ENCODE measurements around the gene BCAS1. TPM values are rescaled to one million over a fixed set of nuclear protein-coding genes. Genes with fewer than 3 reads are reported as not detected.

Gene BCAS1
- total and polyA plus RNA-seq, 10 of the 15 experiments (the other 5 are each of a cell fraction or from before 2014, with no cell fraction given) = 0.21 to 1.4 (median 0.55) TPM

DNA sequence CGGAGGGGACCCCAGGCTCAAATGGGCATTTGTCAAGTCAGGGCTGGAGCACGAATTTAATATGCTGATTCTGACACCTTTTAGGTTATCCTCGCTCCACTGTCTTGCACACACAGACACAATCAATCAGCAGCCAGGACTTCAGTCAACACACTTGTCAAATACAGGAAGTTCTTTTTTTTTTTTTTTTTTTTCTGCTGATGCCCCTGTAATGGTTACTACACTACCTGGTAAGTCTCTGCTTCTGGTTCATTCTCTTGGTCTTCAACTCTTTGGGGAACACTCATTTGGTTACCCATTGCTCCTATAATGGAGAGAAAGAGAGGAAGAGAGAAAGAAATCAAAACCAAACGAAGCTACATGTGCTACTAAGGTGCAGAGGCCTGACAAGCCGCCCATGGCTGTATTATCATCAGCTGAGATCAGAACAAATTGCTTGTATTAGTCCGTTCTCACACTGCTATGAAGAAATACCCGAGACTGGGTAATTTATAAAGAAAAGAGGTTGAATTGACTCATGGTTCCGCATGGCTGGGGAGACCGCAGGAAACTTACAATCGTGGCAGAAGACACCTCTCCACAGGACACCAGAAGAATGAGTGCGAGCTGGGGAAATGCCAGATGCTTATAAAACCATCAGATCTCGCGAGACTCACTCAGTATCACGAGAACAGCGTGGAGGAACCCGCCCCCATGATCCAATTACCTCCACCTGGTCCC, 11.8 kb downstream of the BCAS1 start (continued):
- TF ChIP-seq E2F8 (IDR thresholded peaks at IDR 0.05; ENCODE audit: low read depth, partially characterized antibody) (no peak), NFXL1 (IDR thresholded peaks at IDR 0.05; ENCODE audit: borderline replicate concordance) (peak; percentile 26; the same call in 1 of the 2 replicates), HDAC2 (IDR thresholded peaks at IDR 0.05) (no peak), NFYA (IDR thresholded peaks at IDR 0.05; ENCODE audit: borderline replicate concordance, low read depth, low read length) (no peak), SMC3 (IDR thresholded peaks at IDR 0.05; ENCODE audit: borderline replicate concordance, low read length) (no peak), PAX5 (IDR thresholded peaks at IDR 0.05; ENCODE audit: borderline replicate concordance, low read depth, low read length) (peak; percentile 76), ZSCAN29 (IDR thresholded peaks at IDR 0.05) (no peak), CHD2 (IDR thresholded peaks at IDR 0.05; ENCODE audit: borderline replicate concordance, low read depth, low read length) (peak; percentile 57; the same call in 1 of the 2 replicates), ZNF217 (IDR thresholded peaks at IDR 0.05) (no peak), ETV6 (conservative IDR thresholded peaks at IDR 0.05 in 1 of 2, IDR thresholded peaks at IDR 0.05 in 1 of 2; ENCODE audit: borderline replicate concordance in 1 of 2, low read depth in 1 of 2) (no peak), RAD21 (IDR thresholded peaks at IDR 0.05; ENCODE audit: insufficient read depth, low read depth, low read length) (no peak), POLR2A (IDR thresholded peaks at IDR 0.05; ENCODE audit: low read depth, low read length) (peak; percentile 41; the same call in 1 of the 2 replicates), E4F1 (IDR thresholded peaks at IDR 0.05; ENCODE audit: borderline replicate concordance, partially characterized antibody) (no peak), POU2F2 (IDR thresholded peaks at IDR 0.05; ENCODE audit: borderline replicate concordance, low read depth, low read length) (no peak), TCF12 (IDR thresholded peaks at IDR 0.05; ENCODE audit: low read depth, low read length) (no peak), SIN3A (IDR thresholded peaks at IDR 0.05; ENCODE audit: low read depth, low read length) (no peak), ZNF24 (IDR thresholded peaks at IDR 0.05) (no peak), HDAC6 (IDR thresholded peaks at IDR 0.05; ENCODE audit: unreplicated experiment) (no peak), IRF4 (IDR thresholded peaks at IDR 0.05; ENCODE audit: low read depth, low read length) (no peak), ZNF207 (IDR thresholded peaks at IDR 0.05; ENCODE audit: borderline replicate concordance) (no peak), JUNB (IDR thresholded peaks at IDR 0.05) (no peak; the same call in 1 of the 2 replicates)
- TF ChIP-seq, protein P1, sequence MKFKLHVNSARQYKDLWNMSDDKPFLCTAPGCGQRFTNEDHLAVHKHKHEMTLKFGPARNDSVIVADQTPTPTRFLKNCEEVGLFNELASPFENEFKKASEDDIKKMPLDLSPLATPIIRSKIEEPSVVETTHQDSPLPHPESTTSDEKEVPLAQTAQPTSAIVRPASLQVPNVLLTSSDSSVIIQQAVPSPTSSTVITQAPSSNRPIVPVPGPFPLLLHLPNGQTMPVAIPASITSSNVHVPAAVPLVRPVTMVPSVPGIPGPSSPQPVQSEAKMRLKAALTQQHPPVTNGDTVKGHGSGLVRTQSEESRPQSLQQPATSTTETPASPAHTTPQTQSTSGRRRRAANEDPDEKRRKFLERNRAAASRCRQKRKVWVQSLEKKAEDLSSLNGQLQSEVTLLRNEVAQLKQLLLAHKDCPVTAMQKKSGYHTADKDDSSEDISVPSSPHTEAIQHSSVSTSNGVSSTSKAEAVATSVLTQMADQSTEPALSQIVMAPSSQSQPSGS (IDR thresholded peaks at IDR 0.05; ENCODE audit: low read length) = peak; percentile 46; the same call in 1 of the 2 replicates
- TF ChIP-seq, protein P2, sequence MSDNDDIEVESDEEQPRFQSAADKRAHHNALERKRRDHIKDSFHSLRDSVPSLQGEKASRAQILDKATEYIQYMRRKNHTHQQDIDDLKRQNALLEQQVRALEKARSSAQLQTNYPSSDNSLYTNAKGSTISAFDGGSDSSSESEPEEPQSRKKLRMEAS (IDR thresholded peaks at IDR 0.05; ENCODE audit: low read depth, low read length) = no peak
- TF ChIP-seq, protein P3, sequence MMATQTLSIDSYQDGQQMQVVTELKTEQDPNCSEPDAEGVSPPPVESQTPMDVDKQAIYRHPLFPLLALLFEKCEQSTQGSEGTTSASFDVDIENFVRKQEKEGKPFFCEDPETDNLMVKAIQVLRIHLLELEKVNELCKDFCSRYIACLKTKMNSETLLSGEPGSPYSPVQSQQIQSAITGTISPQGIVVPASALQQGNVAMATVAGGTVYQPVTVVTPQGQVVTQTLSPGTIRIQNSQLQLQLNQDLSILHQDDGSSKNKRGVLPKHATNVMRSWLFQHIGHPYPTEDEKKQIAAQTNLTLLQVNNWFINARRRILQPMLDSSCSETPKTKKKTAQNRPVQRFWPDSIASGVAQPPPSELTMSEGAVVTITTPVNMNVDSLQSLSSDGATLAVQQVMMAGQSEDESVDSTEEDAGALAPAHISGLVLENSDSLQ (IDR thresholded peaks at IDR 0.05) = no peak
